Peyer's patch (tissue), 4 donors: ENCODE measurements around the gene LMF2.

Source experiments
- CTCF ChIP-seq, 6 experiments: fragments of 450-650 bp in 4 of 6; fragments of 200-600 bp in 2 of 6; sonication (generic) in 1 of 6; IDR thresholded peaks; one replicate each; pipeline ENCODE4 v1.5.1; 2017 to 2019; ENCODE audit warnings: antibody characterized with exemption in 6 of 6, mild to moderate bottlenecking in 3 of 6, moderate library complexity in 1 of 6
- POLR2A ChIP-seq, 2 donors: fragments of 450-650 bp; IDR thresholded peaks; one replicate each; pipeline ENCODE4 v1.5.1; 2017; ENCODE audit warnings: antibody characterized with exemption in 2 of 2, mild to moderate bottlenecking in 2 of 2, moderate library complexity in 2 of 2

- TF ChIP-seq CTCF (IDR thresholded peaks at IDR 0.05) (no peak), POLR2A (IDR thresholded peaks at IDR 0.05) (no peak)
These were observed 18.6 kb downstream of the LMF2 start for GRCh38 chr22:50488886-50489285.
